Neutrophil (primary cell): Measurements from ENCODE around the gene TRIM49.
"Not testable (repeated sequence)": the region's sequence is repeated elsewhere in the genome, so short reads cannot be mapped to it uniquely, and the experiment has no call there.

Source experiments
- H3K27ac ChIP-seq: fragments of 200-600 bp; sonication (generic); 2 replicates; pipeline ENCODE4 v1.5.1; 2016; ENCODE audit warnings: mild to moderate bottlenecking, moderate library complexity
- H3K27me3 ChIP-seq: fragments of 200-600 bp; sonication (generic); 2 replicates; pipeline ENCODE4 v1.6.0; 2016; ENCODE audit warnings: mild to moderate bottlenecking
- H3K36me3 ChIP-seq: fragments of 200-600 bp; sonication (generic); 2 replicates; pipeline ENCODE4 v1.5.1; 2017
- H3K4me1 ChIP-seq, 2 experiments: fragments of 200-600 bp in 1 of 2; sonication (generic) in 1 of 2; 1 replicate in 1 of 2; 2 replicates in 1 of 2; pipeline versions ENCODE4 v1.5.1 to v1.6.1; 2013 to 2016; ENCODE audit warnings: low read depth in 1 of 2, low read length in 1 of 2, mild to moderate bottlenecking in 1 of 2, moderate library complexity in 1 of 2; ENCODE audit not compliant: control insufficient read depth in 1 of 2, insufficient read depth in 1 of 2
- H3K4me3 ChIP-seq, 2 experiments: fragments of 200-600 bp in 1 of 2; sonication (generic) in 1 of 2; 1 replicate in 1 of 2; 2 replicates in 1 of 2; pipeline ENCODE4 v1.5.1; 2013 to 2016; ENCODE audit warnings: low read depth in 1 of 2, low read length in 1 of 2, mild to moderate bottlenecking in 1 of 2, moderate library complexity in 1 of 2
- H3K9me3 ChIP-seq: fragments of 200-600 bp; sonication (generic); 2 replicates; pipeline ENCODE4 v1.5.1; 2016

The TRIM49 gene, protein sequence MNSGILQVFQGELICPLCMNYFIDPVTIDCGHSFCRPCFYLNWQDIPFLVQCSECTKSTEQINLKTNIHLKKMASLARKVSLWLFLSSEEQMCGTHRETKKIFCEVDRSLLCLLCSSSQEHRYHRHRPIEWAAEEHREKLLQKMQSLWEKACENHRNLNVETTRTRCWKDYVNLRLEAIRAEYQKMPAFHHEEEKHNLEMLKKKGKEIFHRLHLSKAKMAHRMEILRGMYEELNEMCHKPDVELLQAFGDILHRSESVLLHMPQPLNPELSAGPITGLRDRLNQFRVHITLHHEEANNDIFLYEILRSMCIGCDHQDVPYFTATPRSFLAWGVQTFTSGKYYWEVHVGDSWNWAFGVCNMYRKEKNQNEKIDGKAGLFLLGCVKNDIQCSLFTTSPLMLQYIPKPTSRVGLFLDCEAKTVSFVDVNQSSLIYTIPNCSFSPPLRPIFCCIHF

DNA sequence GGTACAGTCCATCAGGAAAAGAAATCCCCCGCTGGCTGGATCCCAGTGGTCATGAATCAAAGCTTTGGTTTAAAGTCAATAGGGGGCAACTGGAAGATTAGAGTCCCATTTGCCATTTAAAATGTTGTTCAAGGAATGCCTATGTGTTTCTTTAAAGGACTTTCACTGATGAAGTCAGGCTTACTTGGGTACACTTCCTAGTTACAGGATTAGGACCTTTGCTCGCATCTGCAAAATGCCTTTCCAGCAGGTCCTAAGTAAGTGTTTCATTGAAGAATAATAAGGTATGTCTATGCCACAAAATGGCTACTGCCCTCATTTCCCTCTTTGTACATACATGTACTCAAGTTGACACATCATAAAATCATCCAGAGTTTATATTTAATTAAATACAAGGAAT is at the start of gene TRIM49:
Gene TRIM49 (minus strand): TSS at position 101 of the 400 bp plus-strand sequence. CDS start 4,106 bp downstream, outside the sequence.
- H3K27ac ChIP-seq, H3K9me3 ChIP-seq, H3K36me3 ChIP-seq, H3K27me3 ChIP-seq, H3K4me1 ChIP-seq, H3K4me3 ChIP-seq: not testable (repeated sequence)

DNA sequence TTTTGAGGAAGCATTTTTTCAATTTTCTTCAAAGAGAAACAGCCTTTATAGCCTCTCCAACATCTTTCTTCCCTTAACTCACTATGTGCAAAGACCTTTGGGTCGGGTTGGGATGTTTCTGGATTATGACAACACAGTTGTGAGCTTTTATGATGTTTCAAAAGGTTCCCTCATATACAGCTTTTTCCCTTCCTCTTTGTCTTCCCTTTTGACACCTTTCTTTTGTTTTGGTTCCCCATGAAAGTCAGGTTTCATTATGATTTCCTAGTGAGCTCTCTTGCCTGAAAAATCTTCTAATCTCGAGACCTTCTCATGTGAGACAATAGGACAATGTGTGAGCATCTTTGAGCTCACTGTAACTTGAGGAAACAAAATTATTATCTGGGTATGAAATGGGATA is 18.3 kb upstream of the TRIM49 start:
- not testable (repeated sequence) for H3K9me3 ChIP-seq, H3K36me3 ChIP-seq, H3K27ac ChIP-seq, H3K27me3 ChIP-seq, H3K4me1 ChIP-seq, H3K4me3 ChIP-seq

DNA sequence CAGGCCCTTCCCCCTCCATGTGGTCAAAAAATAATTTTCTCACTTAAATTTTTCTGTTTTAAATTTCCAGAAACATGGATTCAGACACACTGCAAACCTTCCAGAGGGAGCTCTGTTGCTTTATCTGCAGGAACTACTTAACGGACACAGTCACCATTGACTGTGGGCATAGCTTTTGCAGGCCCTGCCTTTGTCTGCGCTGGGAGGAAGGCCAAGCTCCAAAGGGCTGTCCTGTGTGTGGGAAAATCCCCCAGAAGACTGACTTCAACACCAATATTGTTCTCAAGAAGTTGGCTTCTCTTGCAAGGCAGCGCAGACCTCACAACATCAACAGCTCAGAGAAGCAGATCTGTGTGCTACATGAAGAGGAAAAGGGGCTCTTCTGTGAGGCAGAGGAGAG is 11.6 kb upstream of the TRIM49 start:
- not testable (repeated sequence) for H3K27ac ChIP-seq, H3K4me3 ChIP-seq, H3K36me3 ChIP-seq, H3K9me3 ChIP-seq, H3K4me1 ChIP-seq, H3K27me3 ChIP-seq

DNA sequence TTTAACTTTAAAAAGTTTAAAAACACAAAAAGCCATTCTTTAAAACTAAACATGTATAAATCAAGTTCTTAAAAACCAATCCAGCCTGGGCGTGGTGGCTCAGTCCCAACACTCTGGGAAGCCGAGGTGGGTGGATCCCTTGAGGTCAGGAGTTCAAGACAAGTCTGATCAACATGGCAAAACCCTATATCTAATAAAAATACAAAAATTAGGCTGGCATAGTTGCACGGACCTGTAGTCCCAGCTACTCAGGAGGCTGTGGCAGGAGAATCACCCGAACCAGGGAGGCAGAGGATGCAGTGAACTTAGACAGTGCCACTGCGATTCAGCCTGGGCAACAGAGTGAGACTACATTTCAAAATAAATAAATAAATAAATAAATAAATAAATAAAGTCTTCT is 5.2 kb upstream of the TRIM49 start:
- not testable (repeated sequence) for H3K36me3 ChIP-seq, H3K4me1 ChIP-seq, H3K27me3 ChIP-seq, H3K9me3 ChIP-seq, H3K4me3 ChIP-seq, H3K27ac ChIP-seq

DNA sequence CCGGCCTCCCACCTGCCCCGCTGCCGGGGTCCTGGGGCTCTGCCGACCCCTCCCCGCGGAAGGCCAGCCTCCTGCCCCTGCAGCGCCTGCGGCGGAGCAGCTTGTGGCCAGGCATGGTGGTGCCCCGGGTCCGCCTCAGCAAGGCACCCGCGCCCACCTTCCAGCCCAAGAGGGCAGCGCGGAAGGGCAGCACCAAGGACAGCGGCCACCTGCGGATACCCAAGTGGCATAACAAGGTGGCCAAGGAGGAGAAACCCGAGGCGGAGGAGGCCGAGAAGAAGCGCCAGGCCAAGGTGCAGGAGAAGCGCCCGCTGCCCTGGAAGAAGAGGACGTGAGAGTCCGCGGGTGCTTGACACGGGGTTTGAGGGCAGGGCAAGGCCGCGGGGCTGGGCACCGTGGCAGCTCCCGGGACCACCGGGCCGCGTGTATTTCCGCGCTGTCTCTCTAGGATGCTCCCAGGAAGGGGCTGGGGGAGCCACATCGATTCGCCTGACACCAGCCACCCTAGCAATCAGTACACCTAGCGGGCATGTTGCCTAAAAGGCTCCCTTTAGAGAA is 20.8 kb downstream of the TRIM49 start:
- not testable (repeated sequence) for H3K36me3 ChIP-seq, H3K4me3 ChIP-seq, H3K27ac ChIP-seq, H3K27me3 ChIP-seq, H3K4me1 ChIP-seq, H3K9me3 ChIP-seq

DNA sequence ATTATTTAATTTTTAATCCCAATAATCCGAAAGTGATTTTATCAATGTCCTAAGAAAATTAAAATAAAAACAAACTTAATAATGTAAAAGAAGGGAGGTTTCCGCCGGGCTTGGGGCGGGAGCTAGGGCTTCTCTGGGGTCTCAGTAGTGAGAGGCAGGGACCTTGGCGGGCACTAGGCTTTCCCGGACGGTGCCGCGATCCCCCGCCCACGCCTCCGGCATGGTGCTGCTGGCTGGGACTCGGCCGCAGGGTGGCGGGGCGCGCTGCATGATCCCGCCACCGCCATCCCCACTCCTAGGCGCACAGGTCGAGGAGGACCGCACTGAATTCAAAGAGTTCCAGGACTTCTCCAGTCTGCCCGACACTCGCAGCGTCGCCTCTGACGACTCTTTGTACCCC is 22.6 kb downstream of the TRIM49 start:
- not testable (repeated sequence) for H3K27me3 ChIP-seq, H3K36me3 ChIP-seq, H3K9me3 ChIP-seq

DNA sequence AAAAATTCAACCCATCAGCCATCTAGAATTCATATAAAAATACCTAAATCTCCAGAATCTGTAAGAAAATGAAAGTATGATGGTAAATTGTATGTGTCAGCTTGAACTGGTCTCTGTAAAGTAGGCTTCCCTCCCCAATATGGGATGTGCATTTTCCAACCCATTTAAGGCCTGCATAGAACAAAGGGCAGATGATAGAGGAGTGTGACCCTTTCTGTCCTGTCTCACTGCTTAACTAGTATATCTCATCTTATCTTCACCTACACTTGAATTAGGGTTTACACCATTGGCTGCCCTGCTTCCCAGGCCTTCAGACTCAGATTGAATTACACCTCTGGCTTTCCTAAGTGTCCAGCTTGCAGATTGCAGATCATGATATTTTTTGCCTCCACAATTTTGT is 57.6 kb downstream of the TRIM49 start:
- H3K9me3 ChIP-seq, H3K4me3 ChIP-seq, H3K36me3 ChIP-seq, H3K27me3 ChIP-seq, H3K4me1 ChIP-seq, H3K27ac ChIP-seq: not testable (repeated sequence)

More for the DNA sequence above, 22.6 kb downstream of the TRIM49 start:
- H3K4me3 ChIP-seq, H3K27ac ChIP-seq, H3K4me1 ChIP-seq: not testable (repeated sequence)
